HG02588 (cell line): ENCODE results near the gene PMM2.
"Not testable (repeated sequence)": the region's sequence is repeated elsewhere in the genome, so short reads cannot be mapped to it uniquely, and the experiment has no call there.

ENCODE experiments used
- ATAC-seq: cut with Tn5 transposase; IDR thresholded peaks from one replicate; pipeline ENCODE4 v1.9.1; 2021; ENCODE audit warnings: mild to moderate bottlenecking, moderate library complexity; ENCODE audit not compliant: unreplicated experiment

PMM2 gene

DNA sequence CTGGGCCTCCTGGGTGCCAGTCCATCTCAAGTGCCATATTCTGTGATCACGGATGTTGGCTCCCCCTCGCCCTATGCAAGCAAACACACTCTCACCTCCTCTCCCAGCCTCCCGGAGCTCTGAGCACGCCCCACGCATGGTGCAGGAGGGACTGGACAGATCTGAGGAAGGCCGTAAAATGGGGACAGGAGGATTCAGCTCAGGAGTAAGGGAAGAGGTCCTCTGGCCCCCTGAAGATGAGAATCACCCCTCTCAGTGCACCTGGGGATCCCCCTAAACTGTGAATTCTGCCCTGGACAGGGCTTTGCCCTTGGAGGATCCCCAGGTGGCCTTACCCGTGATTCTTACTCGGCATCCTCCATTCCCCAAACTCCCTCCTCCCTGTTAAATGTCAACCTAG, 15.8 kb upstream of the PMM2 start:
- ATAC-seq: no peak

DNA sequence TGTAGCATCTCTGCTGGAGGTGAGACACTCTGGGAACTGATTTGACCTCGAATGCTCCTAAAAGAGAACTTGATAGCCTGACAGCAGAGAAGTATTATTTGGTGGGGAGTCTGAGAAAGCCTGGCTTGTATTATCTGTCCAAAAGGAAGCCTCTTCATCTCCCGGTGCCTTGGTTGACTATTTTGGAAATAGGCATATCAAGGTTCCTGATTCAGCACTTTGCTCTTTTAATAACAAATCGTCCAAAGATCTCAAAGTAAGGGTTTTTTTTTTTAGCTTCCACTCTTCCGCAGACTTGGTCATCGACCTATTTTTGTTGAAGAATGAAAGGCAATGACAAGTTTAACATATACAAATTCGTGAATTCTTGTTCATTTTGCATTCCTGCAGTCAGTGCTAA, 15.0 kb upstream of the PMM2 start:
- ATAC-seq: no peak

DNA sequence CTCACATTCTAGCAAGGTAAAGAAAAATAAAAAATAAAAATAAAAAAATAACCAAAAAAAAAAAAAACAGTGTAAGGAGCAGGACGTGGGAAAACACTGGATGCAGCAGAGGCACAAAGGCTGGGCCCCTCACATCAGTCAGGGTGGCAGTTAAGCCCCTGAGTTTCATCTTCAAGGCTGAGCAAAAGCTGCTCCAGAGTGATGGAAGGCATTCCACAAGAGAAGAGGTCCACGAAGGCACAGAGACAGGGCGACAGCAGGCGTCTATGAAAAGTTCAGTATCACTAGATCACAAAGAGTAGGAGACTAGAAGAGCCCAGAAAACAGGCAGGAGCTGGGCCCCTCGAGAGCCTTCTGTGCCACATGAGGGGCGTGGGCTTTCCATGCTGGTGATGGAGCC, 12.2 kb upstream of the PMM2 start:
- no peak for ATAC-seq

DNA sequence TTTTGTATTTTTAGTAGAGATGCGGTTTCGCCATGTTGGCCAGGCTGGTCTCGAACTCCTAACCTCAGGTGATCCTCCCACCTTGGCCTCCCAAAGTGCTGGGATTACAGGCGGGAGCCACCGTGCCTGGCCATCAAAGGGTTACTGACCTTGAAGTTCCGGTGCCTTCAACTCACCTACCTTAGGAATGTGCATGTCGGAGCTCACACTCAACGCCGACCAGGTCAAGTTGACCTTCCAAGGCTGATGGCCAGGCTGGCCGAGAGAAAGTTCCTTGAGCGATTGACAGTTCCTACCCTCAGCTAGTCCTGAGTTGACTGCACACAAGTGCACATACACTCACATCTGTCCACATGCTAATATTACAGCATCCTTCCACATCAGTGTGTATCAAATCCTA, 11.3 kb upstream of the PMM2 start:
- ATAC-seq: not testable (repeated sequence)

DNA sequence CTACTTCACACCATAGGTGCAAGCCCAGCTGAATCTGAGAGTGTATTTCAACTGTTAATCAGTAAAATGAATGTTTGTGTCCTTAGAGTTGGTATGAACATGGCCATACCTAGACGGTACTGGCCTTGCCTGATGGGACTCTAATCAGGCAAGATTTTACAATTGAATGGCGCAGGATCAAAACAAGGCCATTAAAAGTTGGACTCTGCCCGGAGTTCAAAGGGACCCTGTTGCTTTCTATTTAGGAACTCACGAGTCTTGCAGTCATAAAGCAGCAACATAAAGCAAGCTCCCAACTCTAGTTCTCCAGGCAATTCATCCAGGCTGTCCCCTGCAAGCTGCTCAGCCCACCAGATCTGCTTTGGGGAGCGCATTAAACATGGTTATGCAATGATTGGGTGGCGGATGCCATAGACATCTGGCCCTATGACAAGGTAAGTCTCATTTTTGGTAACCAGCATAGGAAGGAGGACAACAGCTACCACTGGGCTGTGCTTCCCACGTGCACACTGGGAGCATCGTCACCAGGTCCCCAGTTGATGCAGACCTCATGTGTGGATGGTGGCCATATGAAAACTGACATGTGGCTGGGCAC, 9.0 kb upstream of the PMM2 start:
- no peak for ATAC-seq

DNA sequence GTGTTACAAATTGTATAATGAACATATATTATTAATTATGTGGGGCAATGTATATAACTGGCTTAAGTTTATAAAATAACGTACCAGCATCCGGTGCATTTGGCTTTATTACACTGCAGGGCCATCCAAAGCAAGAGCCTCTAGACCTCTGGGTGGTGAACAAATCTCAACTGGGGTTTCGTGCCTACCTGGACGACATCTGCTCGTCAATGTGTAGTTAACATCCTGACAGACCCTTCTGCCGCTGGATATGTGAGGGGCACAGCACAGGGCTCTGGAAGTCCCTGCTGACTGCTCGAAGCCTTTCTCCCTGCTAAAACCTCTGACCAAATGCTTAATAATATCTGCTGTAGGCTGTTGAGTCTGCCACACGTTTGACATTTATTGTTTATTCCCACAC, 2.5 kb upstream of the PMM2 start:
- ATAC-seq: no peak

DNA sequence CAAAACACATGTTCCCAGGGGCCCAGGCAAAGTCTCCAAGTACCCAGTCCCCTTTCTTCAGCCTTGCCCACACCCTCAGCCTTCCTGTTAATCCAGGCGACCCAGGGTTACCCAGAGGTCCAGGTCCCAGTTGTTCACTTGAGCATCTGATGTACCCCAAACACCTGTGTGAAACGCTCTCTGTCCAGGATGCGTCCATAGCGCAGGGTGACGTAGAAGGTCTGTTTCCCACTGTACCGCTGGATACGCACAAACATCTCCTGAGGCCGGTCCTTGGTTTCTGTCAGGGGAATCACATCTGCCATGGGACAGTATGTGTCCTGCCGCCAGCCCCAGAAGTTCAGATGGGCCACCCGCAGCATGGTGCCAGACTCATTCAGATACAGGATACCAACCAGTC, 1.8 kb upstream of the PMM2 start:
- no peak for ATAC-seq

DNA sequence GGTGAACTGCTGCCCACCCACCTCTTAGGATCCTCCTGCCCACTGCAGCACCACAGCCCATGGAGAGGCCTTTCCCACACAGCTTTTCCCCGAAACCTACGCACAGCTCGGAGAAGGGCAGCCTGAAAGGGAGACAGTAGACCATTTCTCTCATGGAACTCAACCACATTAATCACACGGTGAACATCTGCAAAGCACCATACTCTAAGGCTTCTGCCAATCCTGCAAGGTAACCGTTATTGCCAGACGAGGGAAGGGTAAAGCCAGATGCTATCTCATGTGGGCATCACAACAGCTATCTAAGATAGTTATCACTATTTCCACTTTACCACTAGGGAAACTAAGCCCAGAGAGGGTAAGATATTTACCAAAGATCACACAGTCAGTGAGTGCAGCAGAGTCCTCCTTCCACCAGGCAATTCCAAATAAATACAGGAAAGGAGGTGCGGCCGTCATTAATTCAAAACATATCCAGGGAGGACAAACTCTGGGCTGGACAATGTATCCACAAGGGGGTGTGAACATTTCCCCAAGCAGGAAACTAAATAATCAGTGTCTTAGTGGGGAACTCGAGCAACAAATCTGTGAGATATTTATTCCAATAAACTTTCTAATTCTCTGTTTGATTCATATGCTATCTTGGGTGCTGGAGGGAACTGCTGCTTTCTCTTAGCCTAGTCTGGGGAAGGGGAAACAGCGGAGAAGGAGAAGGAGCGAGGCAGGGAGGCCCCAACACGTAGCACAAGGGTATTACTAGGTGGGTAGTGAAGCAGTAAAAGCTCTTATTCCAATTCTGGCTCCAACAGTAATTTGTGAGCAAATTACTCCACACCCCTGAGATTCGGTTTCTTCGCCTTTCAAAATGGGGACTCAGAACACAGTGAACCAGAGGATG, 923 bp upstream of the PMM2 start:
- ATAC-seq: no peak

DNA sequence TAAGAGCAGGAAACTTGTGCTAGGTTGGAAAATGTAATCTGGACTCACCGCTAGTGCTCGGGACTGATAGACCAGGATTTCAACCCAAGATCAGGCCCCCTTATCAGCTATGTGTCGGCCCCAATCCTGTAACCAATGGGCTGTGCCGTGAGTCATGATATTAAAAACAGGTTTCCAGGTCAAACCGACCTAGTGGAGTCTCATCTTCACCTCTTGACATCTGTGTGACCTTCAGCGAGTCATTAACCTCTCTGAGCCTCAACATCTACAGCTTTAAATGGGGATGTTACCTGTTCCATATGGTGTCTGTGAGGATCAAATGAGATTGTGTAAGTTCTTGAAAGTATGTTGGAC, 512 bp downstream of the PMM2 start:
- peak; percentile 1 for ATAC-seq

DNA sequence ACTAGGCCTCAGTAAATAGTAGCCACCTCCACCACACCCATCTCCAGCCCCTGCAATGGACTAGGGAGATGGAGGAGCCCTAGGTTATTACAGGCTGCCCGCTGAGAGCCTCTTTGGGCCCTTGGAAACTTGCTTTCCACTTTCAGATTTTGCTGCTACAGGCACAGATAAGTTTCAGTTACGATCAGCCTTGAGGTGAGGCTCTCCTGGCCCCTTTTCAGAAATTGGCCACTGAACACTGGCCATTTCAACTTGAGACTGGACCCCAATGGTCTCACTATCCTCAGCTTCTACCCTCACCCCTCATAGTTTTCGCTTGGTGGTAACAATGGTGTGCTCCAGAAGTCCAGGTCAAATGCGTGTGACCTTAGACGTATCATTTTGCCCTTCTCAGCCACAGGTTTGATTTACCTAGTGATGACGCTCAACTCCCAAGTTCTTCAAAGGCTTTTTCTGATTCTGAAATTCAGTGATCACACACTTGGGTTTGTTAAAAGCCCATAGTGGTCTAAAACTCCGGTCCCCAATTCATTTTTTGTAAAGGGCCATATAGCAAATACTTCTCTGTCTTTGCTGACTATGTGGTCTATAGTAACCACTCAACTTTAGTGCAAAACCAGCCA, 1.0 kb downstream of the PMM2 start:
- no peak for ATAC-seq

DNA sequence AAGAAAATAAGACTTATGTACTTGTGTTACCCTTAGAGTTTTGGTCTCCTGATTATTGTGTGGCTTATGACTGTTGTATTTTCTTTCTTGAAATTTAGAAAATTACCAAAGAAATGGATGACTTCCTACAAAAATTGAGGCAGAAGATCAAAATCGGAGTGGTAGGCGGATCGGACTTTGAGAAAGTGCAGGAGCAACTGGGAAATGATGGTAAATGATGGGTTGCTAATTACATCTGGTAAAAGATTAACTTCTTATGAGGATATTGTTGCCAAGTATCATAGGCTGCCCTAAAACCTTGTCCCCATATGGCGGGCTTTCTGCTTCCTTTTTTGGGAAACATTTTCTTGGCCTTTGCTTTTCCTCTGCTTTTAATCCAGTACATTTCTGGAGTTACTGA, 4.1 kb downstream of the PMM2 start:
- ATAC-seq: no peak

DNA sequence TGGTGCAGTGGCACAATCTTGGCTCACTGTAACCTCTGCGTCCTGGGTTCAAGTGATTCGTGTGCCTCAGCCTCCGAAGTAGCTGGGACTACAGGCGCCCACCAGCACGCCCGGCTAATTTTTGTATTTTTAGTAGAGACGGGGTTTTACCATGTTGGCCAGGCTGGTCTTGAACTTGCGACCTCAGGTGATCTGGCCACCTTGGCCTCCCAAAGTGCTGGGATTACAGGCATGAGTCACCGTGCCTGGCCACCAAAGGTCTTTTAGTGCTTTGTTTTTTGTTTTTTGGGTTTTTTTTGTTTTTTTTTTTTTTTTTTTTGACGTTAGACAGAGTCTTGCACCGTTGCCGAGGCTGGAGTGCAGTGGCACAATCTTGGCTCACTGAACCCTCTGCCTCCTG, 6.1 kb downstream of the PMM2 start:
- ATAC-seq: not testable (repeated sequence)

DNA sequence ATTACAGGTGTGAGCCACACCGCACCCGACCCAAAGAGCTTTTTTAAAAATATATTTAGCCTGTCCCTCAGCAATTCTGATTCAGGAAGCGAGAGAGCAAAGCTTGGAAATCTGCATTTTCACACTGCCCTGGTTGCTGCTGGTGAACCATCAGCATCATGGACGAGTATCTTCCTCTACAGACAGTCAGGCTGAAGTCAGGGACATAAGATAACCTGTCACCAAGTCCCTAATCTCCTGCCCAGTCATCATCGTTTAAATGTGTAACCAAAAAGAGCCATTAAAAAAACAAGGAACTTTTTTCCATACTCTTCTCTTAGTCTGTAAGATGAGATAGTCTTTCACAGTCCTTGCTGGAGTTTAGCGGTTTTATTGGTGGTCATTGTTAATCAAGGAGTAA, 6.7 kb downstream of the PMM2 start:
- ATAC-seq: no peak

DNA sequence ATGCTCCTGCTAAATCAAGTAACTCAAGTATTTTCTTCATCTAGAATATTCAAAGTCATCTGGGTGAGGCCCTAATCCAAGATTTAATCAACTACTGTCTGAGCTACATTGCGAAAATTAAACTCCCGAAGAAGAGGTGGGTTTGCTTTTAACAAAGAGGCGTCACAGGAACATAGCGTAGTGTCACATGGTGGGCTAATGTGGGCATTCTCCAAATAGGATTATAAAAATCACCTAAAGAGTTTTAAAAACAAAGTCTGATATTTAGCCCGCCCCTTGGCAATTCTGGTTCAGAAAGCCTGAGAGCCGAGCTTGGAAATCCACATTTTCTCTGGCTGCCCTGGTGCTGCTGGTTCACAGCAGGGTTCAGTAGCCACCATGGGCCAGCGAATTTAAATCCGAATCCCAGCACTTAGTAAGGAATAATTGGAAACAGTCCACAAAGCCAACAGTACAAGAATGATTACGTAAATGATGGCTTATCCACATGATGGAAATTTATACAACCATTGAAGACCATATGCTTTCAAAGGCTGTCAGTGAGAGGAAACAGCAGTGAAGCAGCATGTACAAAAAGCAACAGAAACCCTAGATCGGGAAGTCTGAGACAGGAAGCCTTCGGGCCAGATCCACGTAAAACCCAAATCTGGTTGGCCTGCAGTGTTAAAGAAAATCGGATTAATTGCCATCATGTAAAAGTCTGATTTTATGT, 8.8 kb downstream of the PMM2 start:
- ATAC-seq: no peak

DNA sequence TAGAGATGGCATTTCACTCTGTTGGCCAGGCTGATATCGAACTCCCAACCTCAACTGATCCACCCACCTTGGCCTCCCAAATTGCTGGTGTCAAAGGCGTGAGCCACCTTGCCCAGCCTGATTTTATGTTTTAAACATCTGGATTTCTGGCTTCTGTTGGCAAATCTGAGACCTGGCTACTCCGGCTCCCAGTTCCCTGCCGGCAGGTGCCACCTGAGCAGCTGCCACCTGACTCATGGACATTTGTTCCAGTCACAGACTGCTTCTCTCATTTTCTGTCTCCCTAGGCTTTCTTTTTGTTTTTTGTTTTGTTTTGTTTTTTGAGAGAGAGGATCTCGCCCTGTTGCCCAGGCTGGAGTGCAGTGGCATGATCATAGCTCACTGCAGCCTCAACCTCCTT, 9.6 kb downstream of the PMM2 start:
- no peak for ATAC-seq

DNA sequence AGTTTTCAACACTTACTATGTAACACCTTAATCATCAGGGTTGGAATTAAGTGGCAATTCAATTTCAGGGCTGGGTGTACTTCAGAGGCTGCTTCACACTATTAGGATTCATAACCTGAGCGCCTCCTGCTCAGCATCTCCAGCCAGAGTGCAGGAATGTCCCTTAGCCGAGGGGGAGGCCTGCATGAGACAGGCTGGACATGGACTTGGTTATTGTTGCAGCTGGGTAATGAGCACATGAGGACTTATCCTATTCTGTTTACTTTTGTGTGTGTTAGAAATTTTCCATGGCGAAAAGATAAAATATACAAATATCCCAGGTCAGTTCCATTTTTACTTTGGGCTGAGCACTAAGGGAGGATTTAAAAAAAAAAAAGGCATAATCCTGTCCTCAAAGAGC, 10.4 kb downstream of the PMM2 start:
- ATAC-seq: no peak

DNA sequence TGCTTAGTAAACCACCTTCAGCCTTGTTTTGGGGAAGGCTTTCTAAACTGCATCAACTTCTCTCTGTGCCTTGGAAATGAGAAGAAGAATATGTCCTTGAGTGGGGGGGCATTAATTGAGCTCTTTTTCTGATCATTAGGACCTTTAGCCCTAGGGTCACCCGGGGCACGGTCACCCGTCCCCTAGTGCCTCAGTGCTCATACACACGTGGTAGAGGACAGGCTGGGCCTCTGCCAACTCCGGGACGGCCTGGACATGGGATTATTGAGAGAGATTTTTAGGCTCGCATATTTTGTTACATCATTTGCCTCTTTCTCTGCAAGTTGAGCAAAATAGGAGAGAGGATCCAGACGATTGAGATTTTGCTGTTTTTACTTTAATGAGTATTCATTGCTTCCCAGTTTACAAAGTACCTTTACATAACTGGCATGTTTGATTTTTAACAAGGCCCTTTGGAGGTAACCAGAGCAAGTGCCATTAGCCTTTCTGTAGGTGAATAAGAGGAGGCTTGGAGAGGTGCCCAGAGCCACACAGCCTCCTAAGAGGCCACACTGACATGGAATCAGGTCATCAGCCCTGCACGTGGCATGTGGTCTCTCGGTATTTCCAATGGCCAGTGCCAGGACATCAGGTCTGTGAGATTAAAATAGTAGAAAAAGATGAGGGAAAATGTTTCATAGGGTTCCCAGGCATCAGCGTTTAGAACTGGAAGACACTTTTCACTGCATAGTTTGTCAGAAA, 11.1 kb downstream of the PMM2 start:
- no peak for ATAC-seq

DNA sequence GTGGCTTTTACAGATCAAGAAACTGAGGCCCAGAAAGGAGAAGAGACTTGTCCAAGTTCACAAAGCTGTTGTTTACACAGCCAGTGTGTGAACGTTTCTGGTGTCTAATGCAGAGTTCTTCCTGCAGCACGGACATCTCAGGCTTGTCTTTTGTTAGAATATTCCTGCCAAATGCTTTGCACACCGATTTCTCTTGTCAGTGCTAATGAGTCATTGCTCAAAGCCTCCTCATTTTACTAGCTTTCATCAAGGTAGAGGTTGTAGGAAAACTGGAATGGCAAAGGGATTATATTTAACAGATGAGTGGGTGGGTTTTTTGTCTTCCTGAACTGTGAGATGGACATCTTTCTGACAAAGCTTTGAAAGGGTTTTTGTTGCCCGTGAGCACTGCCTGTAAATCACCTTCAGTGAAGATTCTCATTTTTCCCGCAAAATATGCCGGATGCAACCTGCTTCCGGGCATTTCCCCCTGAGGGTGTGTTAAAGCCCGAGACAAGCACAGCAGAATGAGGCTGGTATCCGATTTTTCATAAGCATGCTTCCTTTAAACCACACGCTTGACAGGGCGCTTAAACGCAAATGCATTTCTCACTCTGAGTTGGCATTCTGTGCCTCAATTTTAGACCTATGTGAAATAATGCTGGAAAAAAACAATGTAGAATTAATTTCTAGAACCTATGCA, 14.7 kb downstream of the PMM2 start:
- ATAC-seq: no peak

DNA sequence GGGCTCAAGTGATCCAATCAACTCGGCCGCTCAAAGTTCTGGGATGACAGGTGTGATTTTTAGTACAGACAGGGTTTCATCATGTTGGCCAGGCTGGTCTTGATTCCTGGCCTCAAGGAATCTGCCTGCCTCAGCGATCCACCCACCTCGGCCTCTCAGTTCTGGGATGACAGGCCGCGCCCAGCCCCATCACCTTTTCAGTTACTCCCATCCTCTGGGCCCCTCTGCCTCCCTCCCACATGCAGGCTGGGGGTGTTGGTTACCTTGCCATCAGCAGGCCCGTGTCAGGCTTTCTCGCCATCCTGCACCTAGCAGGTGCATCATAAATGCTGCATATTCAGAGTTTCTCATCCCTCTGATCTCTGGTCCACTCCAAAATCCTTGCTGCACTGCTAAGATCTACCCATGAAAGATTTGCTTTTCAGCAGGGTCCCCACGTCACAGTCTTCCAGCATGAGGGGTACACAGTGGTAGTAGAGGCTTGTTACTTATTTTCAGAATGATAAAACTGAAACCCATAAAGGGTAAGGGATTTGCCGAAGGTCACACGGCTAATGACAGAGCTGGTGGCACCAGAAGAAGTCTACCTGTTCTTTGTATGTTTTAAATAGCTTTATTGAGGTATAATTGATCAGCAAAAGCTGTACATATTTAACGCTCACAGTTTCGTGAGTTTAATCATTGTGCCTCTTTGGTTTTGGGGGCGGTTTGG, 16.6 kb downstream of the PMM2 start:
- no peak for ATAC-seq
